Neutrophil (primary cell): ENCODE data around the gene THAP12.

Experiments
- H3K27ac ChIP-seq: fragments of 200-600 bp; sonication (generic); 2 replicates; pipeline ENCODE4 v1.5.1; 2016; ENCODE audit warnings: mild to moderate bottlenecking, moderate library complexity
- H3K27me3 ChIP-seq: fragments of 200-600 bp; sonication (generic); 2 replicates; pipeline ENCODE4 v1.6.0; 2016; ENCODE audit warnings: mild to moderate bottlenecking
- H3K36me3 ChIP-seq: fragments of 200-600 bp; sonication (generic); 2 replicates; pipeline ENCODE4 v1.5.1; 2017
- H3K4me1 ChIP-seq, 2 experiments: fragments of 200-600 bp in 1 of 2; sonication (generic) in 1 of 2; 1 replicate in 1 of 2; 2 replicates in 1 of 2; pipeline versions ENCODE4 v1.5.1 to v1.6.1; 2013 to 2016; ENCODE audit warnings: low read depth in 1 of 2, low read length in 1 of 2, mild to moderate bottlenecking in 1 of 2, moderate library complexity in 1 of 2; ENCODE audit not compliant: control insufficient read depth in 1 of 2, insufficient read depth in 1 of 2
- H3K4me3 ChIP-seq, 2 experiments: fragments of 200-600 bp in 1 of 2; sonication (generic) in 1 of 2; 1 replicate in 1 of 2; 2 replicates in 1 of 2; pipeline ENCODE4 v1.5.1; 2013 to 2016; ENCODE audit warnings: low read depth in 1 of 2, low read length in 1 of 2, mild to moderate bottlenecking in 1 of 2, moderate library complexity in 1 of 2
- H3K9me3 ChIP-seq: fragments of 200-600 bp; sonication (generic); 2 replicates; pipeline ENCODE4 v1.5.1; 2016
- TF ChIP-seq, protein P1 (sequence below): fragments of 200-600 bp; sonication (generic); IDR thresholded peaks from 2 replicates; pipeline ENCODE4 v1.5.1; 2016; ENCODE audit warnings: antibody characterized with exemption

Gene THAP12

DNA sequence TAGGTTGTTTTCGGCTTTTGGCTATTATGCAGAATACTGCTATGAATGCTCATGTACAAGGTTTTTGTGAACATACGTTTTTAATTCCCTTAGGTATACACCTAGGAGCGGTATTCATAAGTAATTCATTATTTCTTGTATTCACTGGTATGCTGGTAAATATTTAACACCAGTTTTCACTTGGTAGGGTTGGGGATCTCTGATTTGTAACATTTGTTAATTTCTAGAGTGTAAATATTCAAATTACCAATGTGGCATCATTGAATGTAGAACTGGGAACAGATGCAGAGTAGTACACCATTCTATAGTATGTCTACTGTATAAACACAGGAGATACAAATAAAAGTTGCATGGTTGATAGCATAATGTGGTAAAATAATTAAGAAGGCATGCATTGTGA lies 16.5 kb upstream of the THAP12 start:
- no peak overlapping the region for H3K27ac ChIP-seq
- H3K36me3 ChIP-seq: no peaks in the 10 kb centered on the region
- H3K4me3 ChIP-seq: no peak overlapping the region
- H3K27me3 ChIP-seq: peaks cover 5% of the 10 kb centered on the region
- TF ChIP-seq, protein P1, sequence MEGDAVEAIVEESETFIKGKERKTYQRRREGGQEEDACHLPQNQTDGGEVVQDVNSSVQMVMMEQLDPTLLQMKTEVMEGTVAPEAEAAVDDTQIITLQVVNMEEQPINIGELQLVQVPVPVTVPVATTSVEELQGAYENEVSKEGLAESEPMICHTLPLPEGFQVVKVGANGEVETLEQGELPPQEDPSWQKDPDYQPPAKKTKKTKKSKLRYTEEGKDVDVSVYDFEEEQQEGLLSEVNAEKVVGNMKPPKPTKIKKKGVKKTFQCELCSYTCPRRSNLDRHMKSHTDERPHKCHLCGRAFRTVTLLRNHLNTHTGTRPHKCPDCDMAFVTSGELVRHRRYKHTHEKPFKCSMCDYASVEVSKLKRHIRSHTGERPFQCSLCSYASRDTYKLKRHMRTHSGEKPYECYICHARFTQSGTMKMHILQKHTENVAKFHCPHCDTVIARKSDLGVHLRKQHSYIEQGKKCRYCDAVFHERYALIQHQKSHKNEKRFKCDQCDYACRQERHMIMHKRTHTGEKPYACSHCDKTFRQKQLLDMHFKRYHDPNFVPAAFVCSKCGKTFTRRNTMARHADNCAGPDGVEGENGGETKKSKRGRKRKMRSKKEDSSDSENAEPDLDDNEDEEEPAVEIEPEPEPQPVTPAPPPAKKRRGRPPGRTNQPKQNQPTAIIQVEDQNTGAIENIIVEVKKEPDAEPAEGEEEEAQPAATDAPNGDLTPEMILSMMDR: no peak
- H3K4me1 ChIP-seq: no peaks in the 10 kb centered on the region
- H3K9me3 ChIP-seq: no peaks in the 10 kb centered on the region

DNA sequence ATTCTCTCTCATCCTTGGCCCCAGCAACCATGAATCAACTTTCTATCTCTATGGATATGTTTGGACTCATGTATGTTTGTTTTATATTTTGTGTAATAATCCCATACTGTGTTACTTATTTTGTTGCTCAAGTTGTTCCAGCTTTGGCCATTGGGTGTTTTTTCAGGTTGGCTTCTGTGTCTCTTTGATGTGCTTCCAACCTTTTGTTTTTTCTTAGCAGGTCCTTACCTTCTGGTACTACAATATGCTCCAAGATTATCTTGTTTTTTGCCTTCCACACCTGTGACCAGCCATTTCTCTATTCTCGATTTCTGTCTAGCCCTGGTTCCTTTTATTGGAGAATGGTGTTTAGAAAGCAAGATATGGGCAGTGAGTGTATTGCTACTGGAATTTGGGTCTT lies 14.4 kb upstream of the THAP12 start:
- no peaks in the 10 kb centered on the region for H3K36me3 ChIP-seq
- no peak overlapping the region for H3K4me3 ChIP-seq

DNA sequence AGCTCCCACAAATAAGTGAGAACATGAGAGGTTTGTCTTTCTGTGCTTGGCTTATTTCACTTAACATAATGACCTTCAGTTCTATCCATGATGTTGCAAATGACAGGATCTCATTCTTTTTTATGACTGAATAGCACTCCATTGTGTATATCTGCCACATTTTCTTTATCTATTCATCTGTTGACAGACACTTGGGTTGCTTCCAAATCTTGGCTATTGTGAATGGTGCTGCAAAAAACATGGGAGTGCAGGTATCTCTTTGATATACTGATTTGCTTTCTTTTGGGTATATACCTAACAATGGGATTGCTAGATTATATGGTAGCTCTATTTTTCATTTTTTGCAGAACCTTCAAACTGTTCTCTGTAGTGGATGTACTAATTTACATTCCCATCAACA lies 13.5 kb upstream of the THAP12 start:
- Histone ChIP-seq H3K4me1 (no peaks in the 10 kb centered on the region), H3K4me3 (no peak overlapping the region), H3K9me3 (no peaks in the 10 kb centered on the region), H3K27ac (no peak overlapping the region), H3K27me3 (peaks cover 13% of the 10 kb centered on the region), H3K36me3 (no peaks in the 10 kb centered on the region)
- TF ChIP-seq, protein P1: no peak

More for the DNA sequence above, 14.4 kb upstream of the THAP12 start:
- TF ChIP-seq, protein P1: no peak
- peaks cover 13% of the 10 kb centered on the region for H3K27me3 ChIP-seq
- no peaks in the 10 kb centered on the region for H3K9me3 ChIP-seq
- no peak overlapping the region for H3K27ac ChIP-seq
- no peaks in the 10 kb centered on the region for H3K4me1 ChIP-seq

DNA sequence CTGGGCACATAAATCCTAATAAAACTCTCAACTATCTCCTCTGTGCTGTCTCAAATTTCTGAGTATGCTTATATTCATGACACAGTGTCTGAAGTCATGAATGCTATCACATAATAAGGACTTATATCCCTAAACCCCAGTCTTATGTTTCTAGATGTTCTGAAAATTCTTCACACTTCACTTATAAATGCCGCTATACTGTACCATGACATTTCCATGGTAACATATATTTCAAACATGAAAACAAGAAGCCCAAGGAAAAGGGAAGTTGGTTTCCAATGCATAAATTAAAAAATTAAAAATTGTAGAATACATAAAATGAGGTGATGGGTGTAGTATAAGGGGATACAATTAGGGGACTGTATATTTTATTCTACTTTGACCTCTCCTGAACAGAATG lies 11.9 kb upstream of the THAP12 start:
- Histone ChIP-seq H3K4me1 (no peaks in the 10 kb centered on the region), H3K27me3 (peaks cover 13% of the 10 kb centered on the region), H3K4me3 (no peak overlapping the region), H3K9me3 (no peaks in the 10 kb centered on the region), H3K27ac (no peak overlapping the region), H3K36me3 (no peaks in the 10 kb centered on the region)
- TF ChIP-seq, protein P1: no peak

DNA sequence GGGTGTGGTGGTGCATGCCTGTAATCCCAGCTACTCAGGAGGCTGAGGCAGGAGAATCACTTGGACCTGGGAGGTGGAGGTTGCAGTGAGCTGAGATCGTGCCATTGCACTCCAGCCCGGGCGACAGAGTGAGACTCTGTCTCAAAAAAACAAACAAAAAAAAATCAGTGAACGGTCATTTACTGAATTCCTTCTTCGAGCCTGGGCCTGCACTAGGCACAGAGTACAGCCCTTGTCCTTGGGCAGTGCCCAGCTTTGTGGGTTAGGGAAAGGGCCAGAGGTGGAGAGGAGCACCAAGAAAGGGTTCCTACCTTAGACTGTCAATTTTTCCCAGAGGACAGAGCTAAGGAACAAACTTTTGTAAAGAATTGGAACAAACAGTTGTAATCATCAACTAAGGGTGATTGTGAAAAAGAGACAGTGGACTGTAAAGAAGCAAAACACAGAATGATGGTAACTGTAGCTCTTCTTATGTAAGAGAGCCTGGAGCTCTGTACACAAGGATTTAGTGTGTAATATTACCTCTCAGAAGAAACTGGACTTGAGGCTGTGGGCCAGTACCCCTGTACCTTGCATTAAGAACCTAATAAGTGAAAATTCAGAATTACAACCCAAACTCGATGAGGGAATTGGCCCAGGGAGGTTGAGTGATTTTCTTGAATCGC lies 11.0 kb upstream of the THAP12 start:
- peaks cover 13% of the 10 kb centered on the region for H3K27me3 ChIP-seq
- H3K4me1 ChIP-seq: no peaks in the 10 kb centered on the region
- H3K4me3 ChIP-seq: no peak overlapping the region
- no peaks in the 10 kb centered on the region for H3K36me3 ChIP-seq
- H3K27ac ChIP-seq: no peak overlapping the region
- H3K9me3 ChIP-seq: no peaks in the 10 kb centered on the region
- TF ChIP-seq, protein P1: no peak
